ENCODE measurements around the gene HS3ST3A1.

The HS3ST3A1 gene

GRCh38 chr17:13599168-13599577, 2.6 kb downstream of the HS3ST3A1 start:
- no peak overlapping the region for H2AFZ ChIP-seq (ENCODE audit: low read depth, low read length)
- H2BK5ac ChIP-seq (ENCODE audit: low read depth, low read length, poor library complexity, severe bottlenecking), result no peak overlapping the region
- DNase-seq, result no peak
- H3K9me3 ChIP-seq (ENCODE audit: control insufficient read depth, low read length), result no peaks in the 10 kb centered on the region
- H3K4ac ChIP-seq (ENCODE audit: low read depth in 1 of 2, low read length in 2 of 2), result no peak overlapping the region
- no peak overlapping the region for H2BK15ac ChIP-seq (ENCODE audit: low read depth, poor library complexity, severe bottlenecking)
- no peak overlapping the region for H3K18ac ChIP-seq (ENCODE audit: low read depth in 1 of 2, low read length in 2 of 2)
- no CpG with 5 or more reads among the region's 1 CpG for WGBS
- peaks cover 0 to 3% of the 10 kb centered on the region in 2 experiments for H3K36me3 ChIP-seq (ENCODE audit: control insufficient read depth in 1 of 2, insufficient read depth in 2 of 2, low read depth in 1 of 2, low read length in 2 of 2)
- H3K27ac ChIP-seq (ENCODE audit: low read length, poor library complexity, severe bottlenecking), result no peak overlapping the region
- peak overlapping the region in 1 of 2 experiments; percentile 93 for H3K4me3 ChIP-seq (ENCODE audit: insufficient read depth in 1 of 2, low read depth in 1 of 2, low read length in 2 of 2)
- H3K4me2 ChIP-seq (ENCODE audit: low read length, poor library complexity, severe bottlenecking), result no peak overlapping the region
- H2BK12ac ChIP-seq (ENCODE audit: low read length in 2 of 2), result no peak overlapping the region
- no peak overlapping the region for H3K14ac ChIP-seq (ENCODE audit: low read length in 2 of 2)
- no peak overlapping the region for H2BK120ac ChIP-seq (ENCODE audit: low read depth, low read length)
- peaks cover 21% of the 10 kb centered on the region for H3K4me1 ChIP-seq (ENCODE audit: control insufficient read depth, insufficient read depth, low read depth, low read length)
- H3K79me1 ChIP-seq (replicated peaks; ENCODE audit: low read length, poor library complexity, severe bottlenecking), result no peaks in the 10 kb centered on the region
- no peak overlapping the region for H4K8ac ChIP-seq (ENCODE audit: low read length)
- no peak overlapping the region for H2AK5ac ChIP-seq (ENCODE audit: low read length, severe bottlenecking)
- H3K27me3 ChIP-seq (ENCODE audit: control insufficient read depth in 1 of 2, insufficient read depth in 1 of 2, low read length in 2 of 2), result peaks cover 0 to 20% of the 10 kb centered on the region in 2 experiments
- H3K9ac ChIP-seq (ENCODE audit: low read length), result peak overlapping the region; percentile 91
- H3K23ac ChIP-seq (ENCODE audit: low read length in 2 of 2), result no peak overlapping the region
- no peak overlapping the region for H4K91ac ChIP-seq (ENCODE audit: low read length)

GRCh38 chr17:13598353-13599167, 3.2 kb downstream of the HS3ST3A1 start:
- Histone ChIP-seq H4K91ac (ENCODE audit: low read length) (no peak overlapping the region), H3K9me3 (ENCODE audit: control insufficient read depth, low read length) (no peaks in the 10 kb centered on the region), H3K14ac (ENCODE audit: low read length in 2 of 2) (no peak overlapping the region), H3K4me1 (ENCODE audit: control insufficient read depth, insufficient read depth, low read depth, low read length) (peaks cover 21% of the 10 kb centered on the region), H4K8ac (ENCODE audit: low read length) (no peak overlapping the region), H2BK12ac (ENCODE audit: low read length in 2 of 2) (no peak overlapping the region), H3K4me2 (ENCODE audit: low read length, poor library complexity, severe bottlenecking) (no peak overlapping the region), H3K4me3 (ENCODE audit: insufficient read depth in 1 of 2, low read depth in 1 of 2, low read length in 2 of 2) (peak overlapping the region in 1 of 2 experiments; percentile 93), H3K4ac (ENCODE audit: low read depth in 1 of 2, low read length in 2 of 2) (no peak overlapping the region), H2BK5ac (ENCODE audit: low read depth, low read length, poor library complexity, severe bottlenecking) (no peak overlapping the region), H2BK120ac (ENCODE audit: low read depth, low read length) (no peak overlapping the region), H2AFZ (ENCODE audit: low read depth, low read length) (no peak overlapping the region), H3K27me3 (ENCODE audit: control insufficient read depth in 1 of 2, insufficient read depth in 1 of 2, low read length in 2 of 2) (peaks cover 0 to 20% of the 10 kb centered on the region in 2 experiments), H3K9ac (ENCODE audit: low read length) (peak overlapping the region; percentile 91), H3K27ac (ENCODE audit: low read length, poor library complexity, severe bottlenecking) (no peak overlapping the region), H2BK15ac (ENCODE audit: low read depth, poor library complexity, severe bottlenecking) (no peak overlapping the region), H3K23ac (ENCODE audit: low read length in 2 of 2) (no peak overlapping the region), H2AK5ac (ENCODE audit: low read length, severe bottlenecking) (no peak overlapping the region), H3K79me1 (replicated peaks; ENCODE audit: low read length, poor library complexity, severe bottlenecking) (no peaks in the 10 kb centered on the region), H3K18ac (ENCODE audit: low read depth in 1 of 2, low read length in 2 of 2) (no peak overlapping the region), H3K36me3 (ENCODE audit: control insufficient read depth in 1 of 2, insufficient read depth in 2 of 2, low read depth in 1 of 2, low read length in 2 of 2) (peaks cover 0 to 3% of the 10 kb centered on the region in 2 experiments)
- peak; percentile 6 for DNase-seq
- 41% methylated on average over 5 of the region's 7 CpGs for WGBS

GRCh38 chr17:13597723-13598347, 3.9 kb downstream of the HS3ST3A1 start:
- H3K36me3 ChIP-seq (ENCODE audit: control insufficient read depth in 1 of 2, insufficient read depth in 2 of 2, low read depth in 1 of 2, low read length in 2 of 2), result peaks cover 0 to 3% of the 10 kb centered on the region in 2 experiments
- H2AK5ac ChIP-seq (ENCODE audit: low read length, severe bottlenecking), result no peak overlapping the region
- no peak overlapping the region for H4K8ac ChIP-seq (ENCODE audit: low read length)
- H3K18ac ChIP-seq (ENCODE audit: low read depth in 1 of 2, low read length in 2 of 2), result no peak overlapping the region
- WGBS, result 25% methylated on average over 1 of the region's 3 CpGs
- no peak overlapping the region for H3K4me2 ChIP-seq (ENCODE audit: low read length, poor library complexity, severe bottlenecking)
- H3K79me1 ChIP-seq (replicated peaks; ENCODE audit: low read length, poor library complexity, severe bottlenecking), result no peaks in the 10 kb centered on the region
- peaks cover 21% of the 10 kb centered on the region for H3K4me1 ChIP-seq (ENCODE audit: control insufficient read depth, insufficient read depth, low read depth, low read length)
- no peak overlapping the region for H2BK5ac ChIP-seq (ENCODE audit: low read depth, low read length, poor library complexity, severe bottlenecking)
- H2BK120ac ChIP-seq (ENCODE audit: low read depth, low read length), result no peak overlapping the region
- peak; percentile 65 for DNase-seq
- no peak overlapping the region for H3K23ac ChIP-seq (ENCODE audit: low read length in 2 of 2)
- H2BK12ac ChIP-seq (ENCODE audit: low read length in 2 of 2), result no peak overlapping the region
- peaks cover 0 to 15% of the 10 kb centered on the region in 2 experiments for H3K27me3 ChIP-seq (ENCODE audit: control insufficient read depth in 1 of 2, insufficient read depth in 1 of 2, low read length in 2 of 2)
- no peak overlapping the region for H4K91ac ChIP-seq (ENCODE audit: low read length)
- peak overlapping the region in 1 of 2 experiments; percentile 93 for H3K4me3 ChIP-seq (ENCODE audit: insufficient read depth in 1 of 2, low read depth in 1 of 2, low read length in 2 of 2)
- no peak overlapping the region for H2AFZ ChIP-seq (ENCODE audit: low read depth, low read length)
- no peaks in the 10 kb centered on the region for H3K9me3 ChIP-seq (ENCODE audit: control insufficient read depth, low read length)
- H3K4ac ChIP-seq (ENCODE audit: low read depth in 1 of 2, low read length in 2 of 2), result no peak overlapping the region
- no peak overlapping the region for H2BK15ac ChIP-seq (ENCODE audit: low read depth, poor library complexity, severe bottlenecking)
- H3K14ac ChIP-seq (ENCODE audit: low read length in 2 of 2), result no peak overlapping the region
- peak overlapping the region; percentile 91 for H3K9ac ChIP-seq (ENCODE audit: low read length)
- no peak overlapping the region for H3K27ac ChIP-seq (ENCODE audit: low read length, poor library complexity, severe bottlenecking)

GRCh38 chr17:13596241-13596923, 5.3 kb downstream of the HS3ST3A1 start:
- Histone ChIP-seq H2BK5ac (ENCODE audit: low read depth, low read length, poor library complexity, severe bottlenecking) (no peak overlapping the region), H3K4me3 (ENCODE audit: insufficient read depth in 1 of 2, low read depth in 1 of 2, low read length in 2 of 2) (peak overlapping the region in 1 of 2 experiments; percentile 93), H3K18ac (ENCODE audit: low read depth in 1 of 2, low read length in 2 of 2) (no peak overlapping the region), H2BK12ac (ENCODE audit: low read length in 2 of 2) (peak overlapping the region in 1 of 2 experiments; percentile 91), H3K9ac (ENCODE audit: low read length) (peak overlapping the region; percentile 91), H2AK5ac (ENCODE audit: low read length, severe bottlenecking) (no peak overlapping the region), H3K4me1 (ENCODE audit: control insufficient read depth, insufficient read depth, low read depth, low read length) (peaks cover 11% of the 10 kb centered on the region), H3K4me2 (ENCODE audit: low read length, poor library complexity, severe bottlenecking) (no peak overlapping the region), H3K36me3 (ENCODE audit: control insufficient read depth in 1 of 2, insufficient read depth in 2 of 2, low read depth in 1 of 2, low read length in 2 of 2) (peaks cover 0 to 3% of the 10 kb centered on the region in 2 experiments), H2BK15ac (ENCODE audit: low read depth, poor library complexity, severe bottlenecking) (no peak overlapping the region), H2BK120ac (ENCODE audit: low read depth, low read length) (no peak overlapping the region), H3K79me1 (replicated peaks; ENCODE audit: low read length, poor library complexity, severe bottlenecking) (no peaks in the 10 kb centered on the region), H3K14ac (ENCODE audit: low read length in 2 of 2) (no peak overlapping the region), H3K23ac (ENCODE audit: low read length in 2 of 2) (no peak overlapping the region), H3K27ac (ENCODE audit: low read length, poor library complexity, severe bottlenecking) (no peak overlapping the region), H4K8ac (ENCODE audit: low read length) (no peak overlapping the region), H3K27me3 (ENCODE audit: control insufficient read depth in 1 of 2, insufficient read depth in 1 of 2, low read length in 2 of 2) (peaks cover 0 to 8% of the 10 kb centered on the region in 2 experiments), H3K9me3 (ENCODE audit: control insufficient read depth, low read length) (no peaks in the 10 kb centered on the region), H4K91ac (ENCODE audit: low read length) (no peak overlapping the region), H2AFZ (ENCODE audit: low read depth, low read length) (no peak overlapping the region), H3K4ac (ENCODE audit: low read depth in 1 of 2, low read length in 2 of 2) (no peak overlapping the region)
- WGBS, result 90% methylated on average over 12 of the region's 13 CpGs
- DNase-seq, result no peak
